Activated CD8-positive, alpha-beta memory T cell treated with anti-CD3 and anti-CD28 coated beads for 48 hours (primary cell): Measurements from ENCODE around the gene MED4.
A peak's percentile ranks its signal among the peaks of the same experiment; 100 is the strongest.

Experiments used
- DNase-seq, 3 experiments: peaks; one replicate each; pipeline ENCODE4 v3.0.0-alpha.2; 2020; ENCODE audit warnings: low read depth in 2 of 3, low spot score in 2 of 3

The MED4 gene

DNA sequence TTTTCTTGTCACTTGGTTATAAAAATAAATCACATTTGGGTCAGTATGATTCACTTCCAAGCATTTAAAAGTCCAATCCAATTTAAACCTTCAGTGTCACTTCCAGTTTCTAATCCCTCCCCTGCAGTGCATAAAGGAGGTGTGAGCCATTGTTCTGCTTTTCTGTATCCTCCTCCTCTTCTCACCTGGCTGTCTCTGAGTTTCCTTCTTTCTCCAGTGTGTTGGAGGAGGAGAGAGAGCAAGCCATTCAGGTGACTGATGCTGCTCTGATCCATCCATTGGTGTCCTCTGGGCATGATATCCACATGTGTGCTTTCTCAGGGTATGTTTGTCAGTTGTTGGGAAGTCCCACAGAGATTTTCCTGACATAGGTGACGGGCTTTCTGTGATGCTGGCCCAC is 56.1 kb downstream of the MED4 start:
- no peak for DNase-seq

DNA sequence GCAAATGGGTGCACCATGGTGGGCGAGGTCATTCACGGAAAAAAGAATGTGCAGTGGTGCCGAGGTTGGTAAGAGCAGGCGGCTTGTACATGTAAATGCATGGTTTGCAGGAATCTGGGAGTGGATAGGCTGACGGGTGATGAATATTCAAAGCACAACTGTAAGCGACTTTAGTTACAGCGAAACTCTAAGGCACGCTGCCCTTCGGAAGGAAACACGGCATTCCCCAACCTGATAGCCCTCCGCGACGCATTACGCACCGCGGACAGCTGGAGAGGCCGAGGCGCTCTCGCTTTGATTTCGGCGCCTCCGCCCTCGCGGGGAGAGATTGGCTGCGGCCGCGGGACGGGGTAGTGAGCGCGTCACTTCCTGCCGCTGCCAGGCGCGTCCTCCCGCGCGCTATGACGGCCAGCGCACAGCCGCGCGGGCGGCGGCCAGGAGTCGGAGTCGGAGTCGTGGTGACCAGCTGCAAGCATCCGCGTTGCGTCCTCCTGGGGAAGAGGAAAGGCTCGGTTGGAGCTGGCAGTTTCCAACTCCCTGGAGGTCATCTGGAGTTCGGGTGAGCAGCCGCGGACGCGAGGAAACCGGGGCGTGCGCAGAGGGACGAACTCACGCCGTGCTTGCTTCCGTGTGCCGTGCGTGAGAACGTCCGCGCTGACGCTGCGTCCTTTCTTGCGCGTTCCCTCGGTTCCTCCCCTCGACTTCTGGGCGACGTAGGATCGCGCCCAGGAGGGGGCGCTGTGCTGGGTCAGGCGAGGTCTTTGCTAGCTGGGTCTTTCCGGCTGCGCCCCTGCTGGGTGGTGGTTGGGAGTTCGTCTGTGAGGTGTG is 57.3 kb downstream of the MED4 start, which contains the start of gene NUDT15:
TSS of gene NUDT15 (plus strand) at position 381 of the 828 bp plus-strand sequence. CDS start at position 402, 21 bp downstream.
- DNase-seq = peak; percentile 86 to 90 (median 88)

DNA sequence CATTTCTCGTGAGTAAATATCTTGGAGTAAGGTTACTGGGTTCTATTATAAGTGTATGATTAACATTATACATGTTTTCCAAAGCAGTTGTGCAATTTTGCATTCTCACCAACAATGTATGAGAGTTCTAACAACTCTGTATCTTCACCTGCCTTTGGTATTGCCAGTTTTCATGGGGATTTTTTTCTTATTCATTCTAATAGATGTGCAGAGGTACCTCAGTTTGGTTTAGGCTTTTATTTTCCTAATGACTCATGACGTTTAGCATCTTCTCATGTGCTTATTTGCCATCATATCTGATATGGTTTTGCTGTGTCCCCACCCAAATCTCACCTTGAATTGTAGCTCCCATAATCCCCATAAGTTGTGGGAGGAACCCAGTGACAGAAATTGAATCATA is 65.0 kb downstream of the MED4 start:
- DNase-seq = no peak

DNA sequence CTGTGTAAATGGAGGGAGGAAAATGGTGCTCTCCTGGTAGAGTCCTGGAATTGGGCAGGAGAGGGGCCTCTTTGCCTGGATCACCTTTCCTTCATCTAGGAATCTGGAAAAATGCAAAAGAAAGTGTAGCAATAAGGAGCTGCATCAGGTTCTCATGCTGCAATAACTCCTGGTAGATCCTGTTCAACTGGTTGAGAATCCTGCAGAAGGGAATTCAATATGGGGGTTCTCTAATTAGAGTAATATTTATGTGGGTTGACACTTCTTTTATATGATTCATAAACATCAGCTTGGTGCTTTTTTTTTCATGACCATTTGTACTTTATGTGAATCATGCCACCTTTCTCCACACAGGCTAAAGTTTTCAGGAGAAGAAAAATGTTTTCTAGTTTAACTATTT is 66.8 kb downstream of the MED4 start:
- no peak for DNase-seq
